K562 (cell line): ENCODE results near the gene CCNL2. TPM values are rescaled to one million over a fixed set of nuclear protein-coding genes. Genes with fewer than 3 reads are reported as not detected.

Source experiments
- CBFB ChIP-seq: sonication (generic); formaldehyde crosslinking; IDR thresholded peaks from 2 replicates; pipeline ENCODE4 v1.4.0; 2020; ENCODE audit warnings: mild to moderate bottlenecking, missing genetic modification reagents
- ELF1 ChIP-seq: fragments of 200-800 bp; sonication (Bioruptor generic); IDR thresholded peaks from 2 replicates; pipeline ENCODE4 v1.6.1; 2016; ENCODE audit warnings: missing genetic modification characterization, missing compliant biosample characterization
- ETS1 ChIP-seq: conservative IDR thresholded peaks from 2 replicates; pipeline ENCODE4 v1.6.1; 2011; ENCODE audit warnings: low read depth, mild to moderate bottlenecking, low read length; ENCODE audit not compliant: control insufficient read depth
- KLF6 ChIP-seq: fragments of 250-450 bp; sonication (Bioruptor Pico); IDR thresholded peaks from 2 replicates; pipeline ENCODE4 v1.4.0; 2020; ENCODE audit warnings: mild to moderate bottlenecking, moderate library complexity, borderline replicate concordance
- PHF8 ChIP-seq: fragments of 200-600 bp; sonication (generic); IDR thresholded peaks from 2 replicates; pipeline ENCODE4 v1.6.1; 2012; ENCODE audit warnings: mixed run types, mild to moderate bottlenecking, inconsistent platforms, low read length, moderate library complexity, borderline replicate concordance
- POLR2AphosphoS2 ChIP-seq: IDR thresholded peaks from 2 replicates; pipeline ENCODE4 v1.6.1; 2012; ENCODE audit warnings: low read length, improper control_type of control experiment
- PYGO2 ChIP-seq: fragments of 450-650 bp; IDR thresholded peaks from 2 replicates; pipeline ENCODE4 v1.6.1; 2016; ENCODE audit warnings: mild to moderate bottlenecking, missing genetic modification characterization, moderate library complexity, missing compliant biosample characterization
- RNF2 ChIP-seq: sonication (generic); IDR thresholded peaks from 2 replicates; pipeline ENCODE4 v1.6.1; 2016
- TEAD4 ChIP-seq, 2 experiments: sonication (generic) in 1 of 2; formaldehyde crosslinking in 1 of 2; IDR thresholded peaks; 2 replicates each; pipeline versions ENCODE4 v1.6.1 to v1.8.0; 2012 to 2022; ENCODE audit warnings: borderline replicate concordance in 1 of 2, inconsistent platforms in 1 of 2, low read length in 1 of 2, mild to moderate bottlenecking in 1 of 2, missing genetic modification reagents in 1 of 2
- THRAP3 ChIP-seq: fragments of 450-650 bp; IDR thresholded peaks from 2 replicates; pipeline ENCODE4 v1.6.1; 2016; ENCODE audit warnings: mild to moderate bottlenecking, inconsistent platforms, borderline replicate concordance
- TRIM25 ChIP-seq: fragments of 450-650 bp; IDR thresholded peaks from 2 replicates; pipeline ENCODE4 v1.7.0; 2016; ENCODE audit warnings: borderline replicate concordance
- polyA plus RNA-seq, 8 experiments: library from polyadenylated mRNA; depleted of rRNA in 4 of 8; stranded (reverse) in 5 of 8; unstranded in 3 of 8; fragments of >200 nt; fragmentation: Nextera tagmentation in 2 of 8; fragmentation: Illumina TruSeq in 1 of 8; extraction: Ambion mirVana in 2 of 8; extraction: Trizol in 1 of 8; gene quantifications; 2 replicates each; pipeline versions ENCODE4 v1.2.1 to v1.2.3, GENCODE V29; 2011 to 2014; ENCODE audit warnings: inconsistent platforms in 1 of 8, missing spikeins in 1 of 8
- total RNA-seq, 7 experiments: library from RNA; depleted of rRNA in 6 of 7; stranded (reverse); fragments of >200 nt in 6 of 7; fragmentation: Illumina TruSeq in 2 of 7; extraction: Trizol in 2 of 7; gene quantifications; 2 replicates each; pipeline versions ENCODE4 v1.2.1 to v1.2.3, GENCODE V29; 2011 to 2021; ENCODE audit warnings: low replicate concordance in 1 of 7
- TF ChIP-seq, protein P1 (sequence below): sonication (generic); formaldehyde crosslinking; IDR thresholded peaks from 2 replicates; pipeline ENCODE4 v1.8.1; 2023; ENCODE audit warnings: mild to moderate bottlenecking, missing genetic modification reagents
- TF ChIP-seq, protein P2 (sequence below): IDR thresholded peaks from 3 replicates; pipeline ENCODE4 v1.6.1; 2011; ENCODE audit warnings: borderline replicate concordance, mild to moderate bottlenecking, moderate library complexity; ENCODE audit not compliant: insufficient read length; ENCODE audit errors: extremely low read depth
- TF ChIP-seq, protein P3 (sequence below): fragments of 450-650 bp; IDR thresholded peaks from 2 replicates; pipeline ENCODE4 v1.6.1; 2017; ENCODE audit warnings: antibody characterized with exemption

The CCNL2 gene
- total and polyA plus RNA-seq, 9 of the 15 experiments (the other 6 are each of a cell fraction or from before 2014, with no cell fraction given) = 2.8 to 287 (median 94.5) TPM

- TF ChIP-seq, protein P1, sequence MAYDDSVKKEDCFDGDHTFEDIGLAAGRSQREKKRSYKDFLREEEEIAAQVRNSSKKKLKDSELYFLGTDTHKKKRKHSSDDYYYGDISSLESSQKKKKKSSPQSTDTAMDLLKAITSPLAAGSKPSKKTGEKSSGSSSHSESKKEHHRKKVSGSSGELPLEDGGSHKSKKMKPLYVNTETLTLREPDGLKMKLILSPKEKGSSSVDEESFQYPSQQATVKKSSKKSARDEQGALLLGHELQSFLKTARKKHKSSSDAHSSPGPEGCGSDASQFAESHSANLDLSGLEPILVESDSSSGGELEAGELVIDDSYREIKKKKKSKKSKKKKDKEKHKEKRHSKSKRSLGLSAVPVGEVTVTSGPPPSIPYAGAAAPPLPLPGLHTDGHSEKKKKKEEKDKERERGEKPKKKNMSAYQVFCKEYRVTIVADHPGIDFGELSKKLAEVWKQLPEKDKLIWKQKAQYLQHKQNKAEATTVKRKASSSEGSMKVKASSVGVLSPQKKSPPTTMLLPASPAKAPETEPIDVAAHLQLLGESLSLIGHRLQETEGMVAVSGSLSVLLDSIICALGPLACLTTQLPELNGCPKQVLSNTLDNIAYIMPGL (CRISPR knock-in tag) = peak; percentile 95
- TF ChIP-seq ETS1 (peak; percentile 84), RNF2 (peak; percentile 69), KLF6 (CRISPR knock-in tag) (no peak; the same call in 1 of the 2 replicates), PYGO2 (tag) (no peak), TRIM25 (no peak), ELF1 (peak; percentile 99), PHF8 (peak; percentile 93; the same call in 1 of the 2 replicates), CBFB (CRISPR knock-in tag) (0 out of 2 replicates have a peak, but pooled peaks have one; percentile 15), TEAD4 (IDR thresholded peaks at IDR 0.05; ENCODE audit: low read length) (no peak), TEAD4 (CRISPR knock-in tag; IDR thresholded peaks at IDR 0.05; ENCODE audit: borderline replicate concordance) (no peak), THRAP3 (no peak), POLR2AphosphoS2 (0 out of 2 replicates have a peak, but pooled peaks have one; percentile 22)
- TF ChIP-seq, protein P2, sequence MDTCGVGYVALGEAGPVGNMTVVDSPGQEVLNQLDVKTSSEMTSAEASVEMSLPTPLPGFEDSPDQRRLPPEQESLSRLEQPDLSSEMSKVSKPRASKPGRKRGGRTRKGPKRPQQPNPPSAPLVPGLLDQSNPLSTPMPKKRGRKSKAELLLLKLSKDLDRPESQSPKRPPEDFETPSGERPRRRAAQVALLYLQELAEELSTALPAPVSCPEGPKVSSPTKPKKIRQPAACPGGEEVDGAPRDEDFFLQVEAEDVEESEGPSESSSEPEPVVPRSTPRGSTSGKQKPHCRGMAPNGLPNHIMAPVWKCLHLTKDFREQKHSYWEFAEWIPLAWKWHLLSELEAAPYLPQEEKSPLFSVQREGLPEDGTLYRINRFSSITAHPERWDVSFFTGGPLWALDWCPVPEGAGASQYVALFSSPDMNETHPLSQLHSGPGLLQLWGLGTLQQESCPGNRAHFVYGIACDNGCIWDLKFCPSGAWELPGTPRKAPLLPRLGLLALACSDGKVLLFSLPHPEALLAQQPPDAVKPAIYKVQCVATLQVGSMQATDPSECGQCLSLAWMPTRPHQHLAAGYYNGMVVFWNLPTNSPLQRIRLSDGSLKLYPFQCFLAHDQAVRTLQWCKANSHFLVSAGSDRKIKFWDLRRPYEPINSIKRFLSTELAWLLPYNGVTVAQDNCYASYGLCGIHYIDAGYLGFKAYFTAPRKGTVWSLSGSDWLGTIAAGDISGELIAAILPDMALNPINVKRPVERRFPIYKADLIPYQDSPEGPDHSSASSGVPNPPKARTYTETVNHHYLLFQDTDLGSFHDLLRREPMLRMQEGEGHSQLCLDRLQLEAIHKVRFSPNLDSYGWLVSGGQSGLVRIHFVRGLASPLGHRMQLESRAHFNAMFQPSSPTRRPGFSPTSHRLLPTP = no peak
- TF ChIP-seq, protein P3, sequence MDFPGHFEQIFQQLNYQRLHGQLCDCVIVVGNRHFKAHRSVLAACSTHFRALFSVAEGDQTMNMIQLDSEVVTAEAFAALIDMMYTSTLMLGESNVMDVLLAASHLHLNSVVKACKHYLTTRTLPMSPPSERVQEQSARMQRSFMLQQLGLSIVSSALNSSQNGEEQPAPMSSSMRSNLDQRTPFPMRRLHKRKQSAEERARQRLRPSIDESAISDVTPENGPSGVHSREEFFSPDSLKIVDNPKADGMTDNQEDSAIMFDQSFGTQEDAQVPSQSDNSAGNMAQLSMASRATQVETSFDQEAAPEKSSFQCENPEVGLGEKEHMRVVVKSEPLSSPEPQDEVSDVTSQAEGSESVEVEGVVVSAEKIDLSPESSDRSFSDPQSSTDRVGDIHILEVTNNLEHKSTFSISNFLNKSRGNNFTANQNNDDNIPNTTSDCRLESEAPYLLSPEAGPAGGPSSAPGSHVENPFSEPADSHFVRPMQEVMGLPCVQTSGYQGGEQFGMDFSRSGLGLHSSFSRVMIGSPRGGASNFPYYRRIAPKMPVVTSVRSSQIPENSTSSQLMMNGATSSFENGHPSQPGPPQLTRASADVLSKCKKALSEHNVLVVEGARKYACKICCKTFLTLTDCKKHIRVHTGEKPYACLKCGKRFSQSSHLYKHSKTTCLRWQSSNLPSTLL = no peak
Observed at GRCh38 chr1:1399187-1399871, at the start of gene CCNL2 (continued).
